Adrenal gland (tissue), 5 donors: ENCODE measurements around the gene MCAM.

ENCODE experiments used
- POLR2A ChIP-seq, 2 donors: fragments of 450-650 bp; IDR thresholded peaks; one replicate each; pipeline ENCODE4 v1.6.1; 2017; ENCODE audit warnings: antibody characterized with exemption in 2 of 2, mild to moderate bottlenecking in 2 of 2, moderate library complexity in 1 of 2
- TF ChIP-seq, protein P1 (sequence below), 6 experiments: fragments of 450-650 bp in 4 of 6; fragments of 200-600 bp in 2 of 6; sonication (generic) in 1 of 6; IDR thresholded peaks; 1 replicate in 5 of 6; 2 replicates in 1 of 6; pipeline versions ENCODE4 v1.5.1 to v1.8.0; 2016 to 2021; ENCODE audit warnings: antibody characterized with exemption in 6 of 6, mild to moderate bottlenecking in 2 of 6, moderate library complexity in 1 of 6
- donor health status: DM: no; HTN: no; CAD: no.

DNA sequence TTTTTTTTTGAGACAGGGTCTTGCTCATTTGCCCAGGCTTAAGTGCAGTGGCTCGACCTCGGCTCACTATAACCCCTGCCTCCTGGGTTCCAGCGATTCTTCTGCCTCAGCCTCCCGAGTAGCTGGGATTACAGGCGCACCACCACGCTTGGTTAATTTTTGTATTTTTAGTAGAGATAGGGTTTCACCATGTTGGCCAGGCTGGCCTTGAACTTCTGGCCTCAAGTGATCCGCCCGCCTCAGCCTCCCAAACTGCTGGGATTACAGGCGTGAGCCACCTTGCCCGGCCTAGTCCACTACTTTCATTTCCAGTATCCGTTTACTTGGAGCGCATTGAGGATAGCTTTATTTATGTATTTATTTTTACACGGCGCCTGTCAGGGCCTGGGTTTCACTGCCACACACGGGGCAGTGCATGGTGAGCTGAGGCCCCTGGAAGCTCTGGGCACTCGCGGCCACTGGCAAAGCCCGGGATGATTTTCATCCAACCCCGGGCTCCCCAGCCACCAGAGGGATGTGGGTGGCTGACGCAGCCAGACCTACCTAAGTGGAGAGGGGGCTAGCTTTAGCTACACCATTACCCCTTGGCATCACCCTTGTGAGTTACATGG, 6.1 kb upstream of the MCAM start:
- TF ChIP-seq, protein P1, sequence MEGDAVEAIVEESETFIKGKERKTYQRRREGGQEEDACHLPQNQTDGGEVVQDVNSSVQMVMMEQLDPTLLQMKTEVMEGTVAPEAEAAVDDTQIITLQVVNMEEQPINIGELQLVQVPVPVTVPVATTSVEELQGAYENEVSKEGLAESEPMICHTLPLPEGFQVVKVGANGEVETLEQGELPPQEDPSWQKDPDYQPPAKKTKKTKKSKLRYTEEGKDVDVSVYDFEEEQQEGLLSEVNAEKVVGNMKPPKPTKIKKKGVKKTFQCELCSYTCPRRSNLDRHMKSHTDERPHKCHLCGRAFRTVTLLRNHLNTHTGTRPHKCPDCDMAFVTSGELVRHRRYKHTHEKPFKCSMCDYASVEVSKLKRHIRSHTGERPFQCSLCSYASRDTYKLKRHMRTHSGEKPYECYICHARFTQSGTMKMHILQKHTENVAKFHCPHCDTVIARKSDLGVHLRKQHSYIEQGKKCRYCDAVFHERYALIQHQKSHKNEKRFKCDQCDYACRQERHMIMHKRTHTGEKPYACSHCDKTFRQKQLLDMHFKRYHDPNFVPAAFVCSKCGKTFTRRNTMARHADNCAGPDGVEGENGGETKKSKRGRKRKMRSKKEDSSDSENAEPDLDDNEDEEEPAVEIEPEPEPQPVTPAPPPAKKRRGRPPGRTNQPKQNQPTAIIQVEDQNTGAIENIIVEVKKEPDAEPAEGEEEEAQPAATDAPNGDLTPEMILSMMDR (IDR thresholded peaks at IDR 0.05): no peak
- no peak for TF ChIP-seq POLR2A (IDR thresholded peaks at IDR 0.05)
